GM21447 (cell line): ENCODE data around the gene SPIB.
"Not testable (repeated sequence)": the region's sequence is repeated elsewhere in the genome, so short reads cannot be mapped to it uniquely, and the experiment has no call there.

Experiments used
- ATAC-seq: cut with Tn5 transposase; IDR thresholded peaks from one replicate; pipeline ENCODE4 v1.9.1; 2021; ENCODE audit not compliant: unreplicated experiment

The SPIB gene

GRCh38 chr19:50435221-50435620, 16.5 kb downstream of the SPIB start:
- no peak for ATAC-seq

GRCh38 chr19:50435627-50436026, 16.9 kb downstream of the SPIB start:
- no peak for ATAC-seq

GRCh38 chr19:50437862-50438449, 19.2 kb downstream of the SPIB start:
- ATAC-seq = no peak

- not testable (repeated sequence) for ATAC-seq
Measured at GRCh38 chr19:50439130-50439529, 20.4 kb downstream of the SPIB start.

GRCh38 chr19:50444059-50444458, 25.3 kb downstream of the SPIB start:
- ATAC-seq = no peak

- no peak for ATAC-seq
Measured at GRCh38 chr19:50447053-50447452, 28.3 kb downstream of the SPIB start.

- no peak for ATAC-seq
Measured at GRCh38 chr19:50447750-50448149, 29.0 kb downstream of the SPIB start.

GRCh38 chr19:50449236-50449899, 30.6 kb downstream of the SPIB start:
- ATAC-seq = no peak

GRCh38 chr19:50450369-50451222, 31.9 kb downstream of the SPIB start:
- no peak for ATAC-seq

GRCh38 chr19:50451223-50451534, 32.4 kb downstream of the SPIB start:
- no peak for ATAC-seq

- no peak for ATAC-seq
Measured at GRCh38 chr19:50453243-50453642, 34.5 kb downstream of the SPIB start.

- ATAC-seq = no peak
Measured at GRCh38 chr19:50455992-50456391, 37.3 kb downstream of the SPIB start.

- ATAC-seq = no peak
Measured at GRCh38 chr19:50457300-50457699, 38.6 kb downstream of the SPIB start.

- no peak for ATAC-seq
Measured at GRCh38 chr19:50458396-50459066, 39.8 kb downstream of the SPIB start.

- no peak for ATAC-seq
Measured at GRCh38 chr19:50459067-50459456, 40.3 kb downstream of the SPIB start.

- ATAC-seq = no peak
Measured at GRCh38 chr19:50459638-50460037, 40.9 kb downstream of the SPIB start.

GRCh38 chr19:50460161-50460765, 41.5 kb downstream of the SPIB start:
- peak; percentile 54 for ATAC-seq

GRCh38 chr19:50461066-50461875, 42.5 kb downstream of the SPIB start:
- peak; percentile 49 for ATAC-seq

GRCh38 chr19:50462970-50463369, 44.2 kb downstream of the SPIB start:
- ATAC-seq = no peak

- no peak for ATAC-seq
Measured at GRCh38 chr19:50464348-50464747, 45.6 kb downstream of the SPIB start.
